Measurements from ENCODE around the gene ATP6V0E1.
A peak's percentile ranks its signal among the peaks of the same experiment; 100 is the strongest.
"Not testable (repeated sequence)": the region's sequence is repeated elsewhere in the genome, so short reads cannot be mapped to it uniquely, and the experiment has no call there.

The ATP6V0E1 gene

GRCh38 chr5:173041881-173042762 is 58.6 kb downstream of the ATP6V0E1 start:
- no peak for DNase-seq

- DNase-seq = no peak
Observed at GRCh38 chr5:173042763-173043107, 59.2 kb downstream of the ATP6V0E1 start.

GRCh38 chr5:173045474-173045873 is 61.9 kb downstream of the ATP6V0E1 start:
- no peak for DNase-seq

GRCh38 chr5:173047096-173047837 is 63.7 kb downstream of the ATP6V0E1 start:
- DNase-seq = not testable (repeated sequence)

- no peak for DNase-seq
Observed at GRCh38 chr5:173047838-173048105, 64.2 kb downstream of the ATP6V0E1 start.

- no peak for DNase-seq
Observed at GRCh38 chr5:173050791-173051190, 67.2 kb downstream of the ATP6V0E1 start.

GRCh38 chr5:173051746-173052145 is 68.2 kb downstream of the ATP6V0E1 start:
- no peak for DNase-seq

- DNase-seq = no peak
Observed at GRCh38 chr5:173053041-173053440, 69.5 kb downstream of the ATP6V0E1 start.

GRCh38 chr5:173055042-173055721 is 71.6 kb downstream of the ATP6V0E1 start:
- DNase-seq = no peak

- no peak for DNase-seq
Observed at GRCh38 chr5:173055722-173055982, 72.1 kb downstream of the ATP6V0E1 start.

- DNase-seq = peak; percentile 79
Observed at GRCh38 chr5:173055983-173056782, 72.6 kb downstream of the ATP6V0E1 start, which contains the start of gene CREBRF. Gene CREBRF (plus strand): TSS chr5:173056352. CDS start chr5:173080776, 24,424 bp downstream.

- DNase-seq = no peak
Observed at GRCh38 chr5:173056783-173057061, 73.2 kb downstream of the ATP6V0E1 start.

- DNase-seq = peak; percentile 73
Observed at GRCh38 chr5:173057062-173057924, 73.7 kb downstream of the ATP6V0E1 start.

- DNase-seq = no peak
Observed at GRCh38 chr5:173062141-173062540, 78.6 kb downstream of the ATP6V0E1 start.

- DNase-seq = no peak
Observed at GRCh38 chr5:173065155-173065554, 81.6 kb downstream of the ATP6V0E1 start.

- no peak for DNase-seq
Observed at GRCh38 chr5:173069671-173070070, 86.1 kb downstream of the ATP6V0E1 start.

GRCh38 chr5:173075137-173075843 is 91.7 kb downstream of the ATP6V0E1 start:
- DNase-seq = no peak

- DNase-seq = no peak
Observed at GRCh38 chr5:173075970-173076369, 92.4 kb downstream of the ATP6V0E1 start.

- DNase-seq = not testable (repeated sequence)
Observed at GRCh38 chr5:173076471-173076870, 92.9 kb downstream of the ATP6V0E1 start.

- no peak for DNase-seq
Observed at GRCh38 chr5:173078878-173079277, 95.3 kb downstream of the ATP6V0E1 start.

Data from SIG-M5 (cell line).